A673 (cell line): ENCODE results near the gene CFAP92.

Source experiments
- EZH2 ChIP-seq: fragments of 200-600 bp; sonication (generic); IDR thresholded peaks from 2 replicates; pipeline ENCODE4 v1.6.1; 2017; ENCODE audit warnings: borderline replicate concordance, low read depth, mild to moderate bottlenecking, mixed read lengths, antibody characterized with exemption, low read length; ENCODE audit not compliant: poor library complexity, severe bottlenecking
- TF ChIP-seq, protein P1 (sequence below): fragments of 300-800, 200-600 bp; sonication (generic); conservative IDR thresholded peaks from 2 replicates; pipeline ENCODE4 v1.5.1; 2017; ENCODE audit warnings: low read depth, mild to moderate bottlenecking, antibody characterized with exemption, low read length, moderate library complexity, mixed read lengths

DNA sequence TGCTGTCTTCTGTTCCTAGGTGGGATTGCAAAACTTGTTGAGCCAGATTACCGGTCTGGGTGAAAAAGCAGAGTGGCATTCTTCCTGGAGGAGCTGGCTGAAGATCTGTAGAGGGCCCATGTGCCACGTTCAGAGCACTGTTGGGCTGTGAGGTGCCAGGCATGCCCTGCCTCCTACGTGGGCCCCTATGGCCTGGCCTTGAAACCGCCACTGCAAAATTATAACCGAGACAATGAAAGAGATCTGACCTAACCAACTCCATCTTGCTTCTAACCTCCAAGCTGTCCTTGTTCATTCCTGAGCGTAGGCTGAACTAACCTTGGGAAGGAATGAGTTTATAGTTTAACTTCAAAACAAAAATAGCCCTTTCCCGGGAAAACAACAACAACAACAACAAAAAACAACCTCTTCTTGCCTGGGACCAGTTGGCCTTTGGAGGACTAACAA is 115.8 kb downstream of the CFAP92 start:
- TF ChIP-seq, protein P1, sequence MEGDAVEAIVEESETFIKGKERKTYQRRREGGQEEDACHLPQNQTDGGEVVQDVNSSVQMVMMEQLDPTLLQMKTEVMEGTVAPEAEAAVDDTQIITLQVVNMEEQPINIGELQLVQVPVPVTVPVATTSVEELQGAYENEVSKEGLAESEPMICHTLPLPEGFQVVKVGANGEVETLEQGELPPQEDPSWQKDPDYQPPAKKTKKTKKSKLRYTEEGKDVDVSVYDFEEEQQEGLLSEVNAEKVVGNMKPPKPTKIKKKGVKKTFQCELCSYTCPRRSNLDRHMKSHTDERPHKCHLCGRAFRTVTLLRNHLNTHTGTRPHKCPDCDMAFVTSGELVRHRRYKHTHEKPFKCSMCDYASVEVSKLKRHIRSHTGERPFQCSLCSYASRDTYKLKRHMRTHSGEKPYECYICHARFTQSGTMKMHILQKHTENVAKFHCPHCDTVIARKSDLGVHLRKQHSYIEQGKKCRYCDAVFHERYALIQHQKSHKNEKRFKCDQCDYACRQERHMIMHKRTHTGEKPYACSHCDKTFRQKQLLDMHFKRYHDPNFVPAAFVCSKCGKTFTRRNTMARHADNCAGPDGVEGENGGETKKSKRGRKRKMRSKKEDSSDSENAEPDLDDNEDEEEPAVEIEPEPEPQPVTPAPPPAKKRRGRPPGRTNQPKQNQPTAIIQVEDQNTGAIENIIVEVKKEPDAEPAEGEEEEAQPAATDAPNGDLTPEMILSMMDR: no peak
- TF ChIP-seq EZH2: no peak
